Heart right ventricle (tissue), 16 donors: ENCODE data around the gene TTC19. TPM values are rescaled to one million over a fixed set of nuclear protein-coding genes. Genes with fewer than 3 reads are reported as not detected.

Source experiments
- ATAC-seq, 8 donors: fragments of 200-7000 bp; cut with Tn5 transposase; one replicate each; pipeline ENCODE4 v1.9.1; 2020; ENCODE audit warnings: mild to moderate bottlenecking in 8 of 8, moderate library complexity in 8 of 8, moderate number of reproducible peaks in 1 of 8
- DNase-seq, 2 donors: peaks; one replicate each; pipeline ENCODE4 v3.0.0-alpha.2; 2020
- H3K27ac ChIP-seq, 10 donors: fragments of 200-600 bp; sonication (generic) in 2 of 10; one replicate each; pipeline versions ENCODE4 v1.5.0 to v1.8.0; 2020 to 2022; ENCODE audit warnings: mild to moderate bottlenecking in 3 of 10
- H3K27me3 ChIP-seq, 7 donors: fragments of 200-600 bp; one replicate each; pipeline ENCODE4 v1.8.0; 2021 to 2022; ENCODE audit warnings: mild to moderate bottlenecking in 2 of 7
- H3K36me3 ChIP-seq, 9 donors: fragments of 200-600 bp; sonication (generic) in 1 of 9; one replicate each; pipeline versions ENCODE4 v1.5.0 to v1.8.0; 2020 to 2022; ENCODE audit warnings: mild to moderate bottlenecking in 2 of 9
- H3K4me1 ChIP-seq, 9 donors: fragments of 200-600 bp; sonication (generic) in 1 of 9; one replicate each; pipeline versions ENCODE4 v1.5.0 to v1.8.0; 2020 to 2022; ENCODE audit warnings: mild to moderate bottlenecking in 4 of 9
- H3K4me3 ChIP-seq, 10 donors: fragments of 200-600 bp; sonication (generic) in 2 of 10; one replicate each; pipeline versions ENCODE4 v1.5.0 to v1.8.0; 2020 to 2022; ENCODE audit warnings: mild to moderate bottlenecking in 7 of 10, moderate library complexity in 2 of 10
- H3K9me3 ChIP-seq, 11 donors: fragments of 200-600 bp in 10 of 11; sonication (generic) in 2 of 11; one replicate each; pipeline versions ENCODE4 v1.5.0 to v1.8.0; 2013 to 2022; ENCODE audit warnings: mild to moderate bottlenecking in 2 of 11, control low read depth in 1 of 11, moderate library complexity in 1 of 11
- CTCF ChIP-seq, 9 donors: fragments of 200-600 bp; sonication (generic) in 2 of 9; IDR thresholded peaks; one replicate each; pipeline versions ENCODE4 v1.5.0 to v1.8.0; 2021 to 2022; ENCODE audit warnings: antibody characterized with exemption in 9 of 9, mild to moderate bottlenecking in 5 of 9, moderate library complexity in 1 of 9
- WGBS, 2 donors: extraction: QIAGEN DNeasy Blood & Tissue Kit; methylation state at CpG; one replicate each; pipeline ENCODE4 v1.1.7; 2013; ENCODE audit warnings: inconsistent platforms in 1 of 2; 5-methylcytosine and 5-hydroxymethylcytosine counted together
- intact Hi-C, 10 donors: fragments of 100-400 bp; cut with DNase I; formaldehyde crosslinking; loops; one replicate each; pipeline versions ENCODE4 v1.11.1 to v1.14.2; 2022
- polyA plus RNA-seq, 2 donors: library from polyadenylated mRNA; stranded (reverse); fragments of 200-250 nt; gene quantifications; one replicate each; pipeline ENCODE4 v1.2.3, GENCODE V29; 2013
- total RNA-seq, 10 donors: library from RNA; stranded (reverse); fragmentation: NEBNext Ultra II Directional in 3 of 10; extraction: Animal tissue kit (Norgen Biotek cat#: 25700) in 3 of 10; gene quantifications; one replicate each; pipeline versions ENCODE4 v1.2.1 to v1.2.4, GENCODE V29; 2021 to 2023
- donor health status: Arrhythmogenic right ventricular cardiomyopathy.
- donor health status: ischemic (EF 13 %, LVEDD 7.1; RV severe dilation, severe dysfunction).
- donor health status: healthy with polysubstance abuse.
- donor health status: DM: no; HTN: yes; CAD: no.
- donor health status: DM: no; HTN: no; CAD: no.
- donor health status: ischemic (EF 25% LVEDD 6.9; RV normal size, moderate dysfunction).
- donor health status: ischemic (EF 25% LVEDD 5.7; RV mildly dilated, moderate dysfunction).
- donor health status: healthy.
- donor health status: DM: yes; HTN: yes; CAD: no.
- donor health status: Ischemic cardiomyopathy.
- donor health status: ischemic (EF 35%, LVEDD 5.7; RV mildly dilated, moderate dysfunction).
- donor health status: nonischemic (EF 11% LVEDD 7.7; RV severe dilation, severe dysfunction).
- donor health status: DM: yes; HTN: yes; CAD: no.
- donor health status: PGD.
- donor health status: ischemic (EF 29% LVEDD 5.4; RV normal size, mild dysfunction).
- donor health status: nonischemic (EF 23%, LVEDD 6.1; RV moderate dilation, normal function).

TTC19 gene
- total and polyA plus RNA-seq, 12 donors = 10.8 to 41.1 (median 26.7) TPM

DNA sequence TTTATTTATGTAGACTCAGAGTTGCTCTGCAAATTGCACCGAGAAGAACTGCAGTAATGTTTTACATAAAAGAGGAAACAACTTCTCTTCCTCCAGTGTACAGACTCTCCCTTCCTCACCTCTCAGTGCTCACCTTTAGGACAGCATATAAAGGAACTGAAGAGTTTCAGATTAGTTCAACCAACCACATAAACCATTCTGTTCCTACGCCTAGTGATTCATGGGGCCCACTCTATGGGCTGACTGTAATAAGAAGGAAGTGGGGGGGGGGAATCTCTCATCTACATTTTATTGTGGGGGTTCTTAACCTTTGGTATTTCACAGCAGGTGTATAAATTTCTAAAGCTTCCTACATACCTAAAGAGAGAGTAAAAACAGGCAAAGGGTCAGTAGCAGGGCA is 18.4 kb upstream of the TTC19 start:
- Histone ChIP-seq H3K9me3 (no peaks in the 10 kb centered on the region), H3K4me1 (peaks cover 0 to 6% (median 0%) of the 10 kb centered on the region in 9 donors), H3K27ac (no peak overlapping the region), H3K4me3 (no peak overlapping the region), H3K27me3 (no peaks in the 10 kb centered on the region), H3K36me3 (peaks cover 0 to 90% (median 57%) of the 10 kb centered on the region in 9 donors)
- intact Hi-C loops = no loop called here
- no peak for ATAC-seq
- 64 to 69% methylated on average over 2 of the region's 2 CpGs for WGBS, 2 donors
- DNase-seq = no peak
- TF ChIP-seq CTCF (IDR thresholded peaks at IDR 0.05) = no peak

GRCh38 chr17:15981646-15982580 is 17.7 kb upstream of the TTC19 start:
- Histone ChIP-seq H3K4me3 (no peak overlapping the region), H3K9me3 (no peaks in the 10 kb centered on the region), H3K27me3 (no peaks in the 10 kb centered on the region), H3K36me3 (peaks cover 0 to 90% (median 56%) of the 10 kb centered on the region in 9 donors), H3K27ac (no peak overlapping the region), H3K4me1 (peaks cover 0 to 6% (median 0%) of the 10 kb centered on the region in 9 donors)
- intact Hi-C loops = no loop called here
- 90 to 92% methylated on average over 5 of the region's 5 CpGs for WGBS, 2 donors
- ATAC-seq = no peak
- no peak for DNase-seq
- TF ChIP-seq CTCF (IDR thresholded peaks at IDR 0.05) = no peak

DNA sequence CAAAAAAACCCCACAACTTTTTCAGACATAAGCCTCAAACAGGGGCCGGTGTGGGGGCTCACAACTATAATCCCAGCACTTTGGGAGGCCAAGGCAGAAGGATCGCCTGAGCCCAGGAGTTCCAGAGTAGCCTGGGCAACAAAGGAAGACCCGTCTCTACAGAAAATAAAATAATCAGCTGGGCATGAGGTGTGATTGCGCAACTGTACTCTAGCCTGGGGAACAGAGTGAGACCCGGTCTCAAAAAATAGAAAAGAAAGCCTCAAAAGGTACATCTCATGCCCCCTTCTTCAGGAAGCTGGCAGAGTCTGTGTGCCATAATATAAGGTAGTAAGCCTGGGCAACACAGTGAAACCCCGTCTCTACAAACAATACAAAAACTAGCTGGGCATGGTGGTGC is 3.3 kb upstream of the TTC19 start:
- H3K36me3 ChIP-seq = peaks cover 0 to 60% (median 12%) of the 10 kb centered on the region in 9 donors
- no peak for TF ChIP-seq CTCF (IDR thresholded peaks at IDR 0.05)
- no peaks in the 10 kb centered on the region for H3K27me3 ChIP-seq
- H3K9me3 ChIP-seq = no peaks in the 10 kb centered on the region
- WGBS, 2 donors = 85 to 89% methylated on average over 6 of the region's 6 CpGs
- H3K27ac ChIP-seq = peak overlapping the region in 1 of 10 donors; percentile 7
- H3K4me3 ChIP-seq = no peak overlapping the region
- ATAC-seq = no peak
- H3K4me1 ChIP-seq = peaks cover 0 to 38% (median 20%) of the 10 kb centered on the region in 9 donors
- intact Hi-C loops = loop anchor here in 6 of 10 donors (5.0 to 10.0 kb wide), 3 partner anchors 49 to 169 kb away; partner anchors contain the start of gene ADORA2B (in 4 of the 6)
- no peak for DNase-seq

- peaks cover 0 to 60% (median 20%) of the 10 kb centered on the region in 9 donors for H3K36me3 ChIP-seq
- peaks cover 0 to 53% (median 33%) of the 10 kb centered on the region in 9 donors for H3K4me1 ChIP-seq
- peak overlapping the region in 7 of 10 donors; percentile 70 to 95 (median 84) for H3K4me3 ChIP-seq
- H3K27me3 ChIP-seq = no peaks in the 10 kb centered on the region
- intact Hi-C loops = loop anchor here in 8 of 10 donors (1.0 to 10.0 kb wide), 5 partner anchors 51 to 171 kb away; partner anchors contain the start of gene ADORA2B (in 4 of the 8)
- WGBS, 2 donors = 84 to 85% methylated on average over 4 of the region's 4 CpGs
- DNase-seq (no peak), ATAC-seq (no peak)
- H3K27ac ChIP-seq = peak overlapping the region in 7 of 10 donors; percentile 85 to 96 (median 94)
- TF ChIP-seq CTCF (IDR thresholded peaks at IDR 0.05) = no peak
- peaks cover 0 to 3% (median 0%) of the 10 kb centered on the region in 11 donors for H3K9me3 ChIP-seq
Observed at GRCh38 chr17:15998031-15998562, 1.5 kb upstream of the TTC19 start.
